A673 (cell line): Measurements from ENCODE around the gene ETFA. TPM values are rescaled to one million over a fixed set of nuclear protein-coding genes. Genes with fewer than 3 reads are reported as not detected.
"Not testable (repeated sequence)": the region's sequence is repeated elsewhere in the genome, so short reads cannot be mapped to it uniquely, and the experiment has no call there.

Source experiments
- BruUV-seq: library from RNA; stranded (reverse); fragments of 400-500 nt; replicated peaks from 2 replicates; lab custom pipeline; 2021; lab: Mats Ljungman, UMichigan
- CTCF ChIA-PET: fragments of 300-600 bp; sonication (Branson Sonifier 250); formaldehyde crosslinking; loops from one replicate; lab custom pipeline; 2022; ENCODE audit warnings: antibody characterized with exemption; lab: Charles Lee
- POLR2A ChIA-PET: fragments of 300-600 bp; sonication (Branson Sonifier 250); formaldehyde crosslinking; loops from one replicate; lab custom pipeline; 2022; ENCODE audit warnings: antibody characterized with exemption; ENCODE audit not compliant: low non-redundant PET; lab: Charles Lee
- DNase-seq: peaks from one replicate; pipeline ENCODE4 v3.0.0-alpha.2; 2015; ENCODE audit warnings: low spot score
- H3K27ac ChIP-seq: fragments of 200-600 bp; sonication (generic); 2 replicates; pipeline ENCODE4 v1.5.1; 2016; ENCODE audit warnings: mixed run types, low read depth, mild to moderate bottlenecking, mixed read lengths, antibody characterized with exemption, low read length; ENCODE audit not compliant: poor library complexity, severe bottlenecking
- H3K27me3 ChIP-seq: fragments of 200-600 bp; sonication (generic); replicated peaks from 2 replicates; pipeline ENCODE4 v1.6.1; 2017; ENCODE audit warnings: mixed run types, low read depth, mild to moderate bottlenecking, mixed read lengths, antibody characterized with exemption, low read length; ENCODE audit not compliant: insufficient read depth, poor library complexity
- H3K36me3 ChIP-seq: fragments of 200-600 bp; sonication (generic); 2 replicates; pipeline ENCODE4 v1.6.1; 2016; ENCODE audit warnings: mixed run types, mild to moderate bottlenecking, mixed read lengths, antibody characterized with exemption, low read length; ENCODE audit not compliant: insufficient read depth, poor library complexity, severe bottlenecking
- H3K4me1 ChIP-seq: fragments of 200-600 bp; sonication (generic); 2 replicates; pipeline ENCODE4 v1.6.1; 2017; ENCODE audit warnings: mixed run types, mild to moderate bottlenecking, mixed read lengths, antibody characterized with exemption, low read length; ENCODE audit not compliant: insufficient read depth, poor library complexity, severe bottlenecking
- H3K4me3 ChIP-seq: fragments of 200-600 bp; sonication (generic); 2 replicates; pipeline ENCODE4 v1.5.1; 2016; ENCODE audit warnings: low read depth, mixed run types, mild to moderate bottlenecking, mixed read lengths, low read length; ENCODE audit not compliant: poor library complexity, severe bottlenecking
- H3K9me3 ChIP-seq: fragments of 200-600 bp; sonication (generic); 2 replicates; pipeline ENCODE4 v1.6.1; 2016; ENCODE audit warnings: mixed run types, low read depth, mild to moderate bottlenecking, mixed read lengths, antibody characterized with exemption, low read length; ENCODE audit not compliant: poor library complexity, severe bottlenecking
- CTCF ChIP-seq: fragments of 300-800, 200-600 bp; sonication (generic); conservative IDR thresholded peaks from 2 replicates; pipeline ENCODE4 v1.5.1; 2017; ENCODE audit warnings: low read depth, mild to moderate bottlenecking, antibody characterized with exemption, low read length, moderate library complexity, mixed read lengths
- EZH2 ChIP-seq: fragments of 200-600 bp; sonication (generic); IDR thresholded peaks from 2 replicates; pipeline ENCODE4 v1.6.1; 2017; ENCODE audit warnings: borderline replicate concordance, low read depth, mild to moderate bottlenecking, mixed read lengths, antibody characterized with exemption, low read length; ENCODE audit not compliant: poor library complexity, severe bottlenecking
- intact Hi-C: fragments of 100-400 bp; cut with micrococcal nuclease; formaldehyde crosslinking; loops from one replicate; pipeline ENCODE4 v1.10.0; 2022; ENCODE audit not compliant: unreplicated experiment
- total RNA-seq: library from RNA; stranded (reverse); gene quantifications from 2 replicates; pipeline ENCODE4 v1.2.3, GENCODE V29; 2021

The ETFA gene
- total RNA-seq, 1 experiment from 2014 or later: 133 TPM

DNA sequence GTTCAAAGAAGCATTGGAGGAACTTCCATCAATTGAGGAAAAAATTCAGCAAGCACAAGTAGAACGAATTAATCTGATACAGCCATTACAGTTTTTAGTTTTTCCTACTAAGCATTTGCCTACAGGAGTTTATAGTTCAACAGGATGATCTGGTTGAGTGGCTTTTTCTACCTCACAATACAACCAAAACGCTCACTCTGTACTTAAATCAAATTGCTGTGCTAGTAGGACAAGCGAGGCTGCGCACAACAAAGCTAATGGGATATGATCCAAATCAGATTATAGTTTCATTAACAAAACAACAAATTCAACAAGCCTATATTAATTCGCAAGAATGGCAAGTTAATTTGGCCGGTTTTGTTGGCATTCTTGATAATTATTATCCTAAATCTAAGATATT lies 44.2 kb downstream of the ETFA start:
- intact Hi-C loops: no loop called here
- H3K4me3 ChIP-seq: no peak overlapping the region
- H3K36me3 ChIP-seq: peaks cover 7% of the 10 kb centered on the region
- TF ChIP-seq EZH2 (no peak), CTCF (no peak)
- CTCF ChIA-PET: no interaction called here
- no peak for DNase-seq
- H3K27me3 ChIP-seq: no peaks in the 10 kb centered on the region
- no peak overlapping the region for H3K27ac ChIP-seq
- H3K4me1 ChIP-seq: no peaks in the 10 kb centered on the region
- BruUV-seq: no TSS peak
- POLR2A ChIA-PET: no interaction called here
- peaks cover 16% of the 10 kb centered on the region for H3K9me3 ChIP-seq

DNA sequence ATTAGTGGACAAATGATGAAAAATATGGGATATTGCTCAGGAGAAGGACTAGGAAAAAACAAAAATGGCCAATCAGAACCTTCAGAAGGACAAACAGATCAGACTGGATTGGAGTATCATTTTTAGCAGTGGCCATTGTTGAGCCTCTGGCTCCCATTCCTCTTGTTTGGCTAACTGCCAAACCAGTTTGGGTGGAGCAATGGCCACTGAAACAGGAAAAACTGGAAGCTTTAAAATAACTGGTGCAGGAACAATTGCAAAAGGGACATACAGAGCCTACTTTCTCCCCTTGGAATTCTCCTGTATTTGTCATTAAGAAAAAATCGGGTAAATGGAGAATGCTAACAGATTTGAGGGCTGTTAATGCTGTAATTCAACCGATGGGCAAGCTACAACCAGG lies 45.5 kb downstream of the ETFA start:
- H3K4me1 ChIP-seq, H3K27me3 ChIP-seq, BruUV-seq, H3K4me3 ChIP-seq, CTCF ChIA-PET, POLR2A ChIA-PET, intact Hi-C loops, DNase-seq, H3K27ac ChIP-seq: not testable (repeated sequence)
- peaks cover 11% of the 10 kb centered on the region for H3K36me3 ChIP-seq
- peaks cover 16% of the 10 kb centered on the region for H3K9me3 ChIP-seq

DNA sequence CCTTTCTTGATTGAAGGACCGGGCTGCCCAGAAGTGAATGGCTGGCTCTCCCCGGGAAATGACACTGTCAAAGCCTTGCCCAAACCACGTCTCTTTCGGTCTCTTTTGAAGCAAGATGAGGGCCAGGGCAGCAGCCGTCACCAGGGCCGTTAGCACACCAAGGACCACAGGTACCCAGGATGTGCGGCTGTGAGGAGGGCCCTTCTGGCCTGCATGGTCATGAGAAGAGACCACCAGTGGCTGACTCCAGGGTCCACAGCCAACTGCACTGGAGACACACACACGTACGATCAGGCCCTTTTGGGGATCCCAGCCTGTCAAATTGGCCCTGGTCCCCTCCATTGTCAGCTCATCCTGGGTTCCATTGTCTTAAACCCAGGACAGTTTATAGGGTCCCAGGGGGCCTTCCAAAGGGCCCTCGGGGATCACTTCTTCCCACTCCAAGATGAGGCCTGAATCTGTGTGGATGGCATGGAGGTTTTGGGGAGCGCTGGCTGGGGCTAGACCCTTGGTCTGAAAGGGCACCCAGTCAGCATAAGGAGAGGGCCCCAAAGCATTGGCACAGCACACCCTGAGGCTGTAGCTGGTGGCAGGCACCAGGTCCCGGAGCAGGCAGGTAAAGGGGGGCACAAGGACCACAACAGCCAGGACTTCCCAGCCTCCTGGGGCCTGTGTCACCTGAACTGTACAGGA lies 50.9 kb downstream of the ETFA start:
- H3K9me3 ChIP-seq: peaks cover 17% of the 10 kb centered on the region
- H3K36me3 ChIP-seq: peaks cover 11% of the 10 kb centered on the region
- intact Hi-C loops: no loop called here
- POLR2A ChIA-PET: no interaction called here
- H3K27me3 ChIP-seq: no peaks in the 10 kb centered on the region
- DNase-seq: no peak
- no peak overlapping the region for H3K4me3 ChIP-seq
- TF ChIP-seq CTCF (no peak), EZH2 (no peak)
- CTCF ChIA-PET: no interaction called here
- no peaks in the 10 kb centered on the region for H3K4me1 ChIP-seq
- H3K27ac ChIP-seq: no peak overlapping the region
- no TSS peak for BruUV-seq

DNA sequence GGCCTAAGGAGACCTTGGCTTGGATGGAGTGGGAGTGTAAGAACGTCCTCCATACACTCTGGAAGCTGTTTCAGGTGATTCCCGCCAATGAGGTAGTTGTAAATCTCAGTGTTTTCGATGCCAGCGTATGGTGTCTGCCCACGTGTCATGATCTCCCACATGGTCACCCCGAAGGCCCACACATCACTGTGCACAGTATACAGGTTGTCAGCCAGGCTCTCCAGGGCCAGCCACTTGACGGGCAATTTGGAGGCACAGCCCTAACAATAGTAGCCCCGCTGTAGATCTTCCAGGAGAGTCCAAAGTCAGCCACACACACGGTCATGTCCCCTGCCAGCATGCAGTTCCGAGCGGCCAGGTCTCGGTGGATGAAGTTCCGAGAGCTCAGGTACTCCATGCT lies 51.9 kb downstream of the ETFA start:
- BruUV-seq: no TSS peak
- POLR2A ChIA-PET: no interaction called here
- no peak for DNase-seq
- TF ChIP-seq CTCF (no peak), EZH2 (no peak)
- no peaks in the 10 kb centered on the region for H3K27me3 ChIP-seq
- H3K9me3 ChIP-seq: peaks cover 24% of the 10 kb centered on the region
- H3K36me3 ChIP-seq: peaks cover 14% of the 10 kb centered on the region
- intact Hi-C loops: no loop called here
- no peak overlapping the region for H3K27ac ChIP-seq
- H3K4me1 ChIP-seq: no peaks in the 10 kb centered on the region
- H3K4me3 ChIP-seq: no peak overlapping the region
- CTCF ChIA-PET: no interaction called here
